ENCODE measurements around the gene DCLK1. TPM values are rescaled to one million over a fixed set of nuclear protein-coding genes. Genes with fewer than 3 reads are reported as not detected.

The DCLK1 gene
- total RNA-seq, 2 donors from 2014 or later: 2.7 to 7.3 TPM

DNA sequence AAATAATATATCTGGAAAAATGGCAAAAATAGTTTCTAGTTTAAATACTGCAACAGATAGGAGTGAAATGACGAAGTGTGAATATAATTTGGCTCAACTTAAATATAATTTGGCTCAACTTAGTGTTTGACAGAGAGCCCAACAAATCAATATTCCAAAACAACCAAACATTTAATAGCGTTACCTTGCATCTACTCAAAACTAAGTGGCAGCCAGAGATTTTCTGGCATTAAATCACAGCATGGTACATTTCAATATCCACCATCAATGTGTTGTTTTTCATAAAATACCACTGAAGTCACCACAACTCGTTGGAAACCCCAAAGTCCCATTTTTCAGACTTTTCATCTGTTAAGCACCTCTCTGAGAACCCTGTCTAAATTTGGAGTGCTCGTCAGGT lies 69.6 kb downstream of the DCLK1 start:
- DNase-seq (no peak), ATAC-seq (no peak)
- intact Hi-C loops (cut with DNase I, micrococcal nuclease): no loop called here

DNA sequence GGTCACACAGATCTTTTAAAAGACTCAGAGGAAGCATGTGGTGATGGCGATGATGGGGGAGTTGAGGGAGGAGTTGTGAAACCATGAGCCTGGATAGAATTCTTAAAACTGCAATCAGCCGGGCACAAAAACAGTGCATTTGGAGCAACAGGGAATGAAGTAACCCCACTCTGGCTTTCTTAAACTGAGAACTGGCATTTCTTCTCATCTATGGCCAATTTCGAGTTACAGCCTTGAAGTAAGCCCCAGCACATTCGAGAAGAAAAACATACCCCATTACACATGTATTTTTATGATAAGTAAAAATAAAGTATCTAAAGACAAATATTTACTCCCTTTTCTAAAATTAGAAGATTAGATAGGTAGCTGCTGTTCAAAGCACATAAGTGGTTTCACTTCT lies 70.1 kb downstream of the DCLK1 start:
- ATAC-seq (no peak), DNase-seq (no peak)
- intact Hi-C loops (cut with DNase I, micrococcal nuclease): no loop called here

DNA sequence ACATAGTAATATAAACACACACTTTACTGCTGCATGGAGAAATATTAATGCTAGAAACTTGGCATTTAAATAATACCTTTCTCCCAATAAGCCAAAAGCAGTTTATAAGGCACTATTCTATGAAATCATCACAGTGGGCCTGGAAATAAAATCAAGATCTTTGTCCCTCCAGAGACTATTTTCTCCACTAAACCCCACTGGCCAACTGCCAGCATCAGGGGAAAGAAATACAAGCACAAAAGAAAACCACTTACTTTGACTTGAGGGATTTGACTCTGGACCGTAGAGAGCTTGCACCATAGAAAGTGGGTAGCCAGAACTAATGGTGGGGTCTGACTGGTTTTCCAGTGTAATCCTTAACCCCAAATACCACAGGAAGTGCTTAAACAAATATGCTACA lies 71.9 kb downstream of the DCLK1 start:
- no peak for DNase-seq
- ATAC-seq: no peak
- intact Hi-C loops (cut with DNase I, micrococcal nuclease): no loop called here

DNA sequence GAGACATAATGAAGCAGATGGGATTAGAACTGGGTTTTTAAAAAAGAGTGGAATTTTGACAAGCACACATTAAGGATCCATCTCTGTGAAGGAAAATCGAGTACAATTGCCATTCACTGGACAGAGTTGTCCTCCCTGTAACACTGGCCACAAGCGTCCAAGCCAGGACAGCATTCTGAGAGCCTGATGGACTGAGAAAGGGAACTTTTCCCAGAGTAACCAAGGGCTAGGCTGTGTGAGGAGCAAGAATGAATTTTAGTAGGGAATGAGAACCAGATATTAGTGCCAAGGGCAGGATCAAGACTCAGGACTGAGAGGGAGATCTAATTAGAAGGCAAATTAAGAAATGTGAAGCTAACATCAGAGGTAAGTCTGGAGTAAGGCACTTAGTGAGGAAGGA lies 73.1 kb downstream of the DCLK1 start:
- DNase-seq (no peak), ATAC-seq (no peak)
- intact Hi-C loops (cut with DNase I, micrococcal nuclease): no loop called here

DNA sequence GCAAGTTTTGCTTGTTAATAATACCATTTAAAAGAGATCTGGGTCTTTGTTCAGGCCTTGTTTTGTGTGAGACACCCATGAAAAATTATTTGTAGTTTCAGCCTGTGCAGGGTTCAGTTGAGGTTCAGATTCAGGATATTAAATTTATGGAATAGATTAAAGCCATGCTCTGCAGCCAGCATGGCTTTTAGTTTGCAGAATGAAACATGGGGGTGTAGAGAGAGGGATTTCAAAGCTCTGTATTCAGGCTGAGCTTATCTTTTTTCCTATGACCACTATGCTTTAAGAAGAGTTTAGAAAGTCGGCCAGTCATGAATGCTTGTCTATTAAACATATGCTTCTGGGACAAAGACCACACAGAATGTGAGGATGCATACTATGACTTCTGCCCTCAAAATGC lies 73.6 kb downstream of the DCLK1 start:
- intact Hi-C loops (cut with DNase I, micrococcal nuclease): no loop called here
- no peak for DNase-seq
- ATAC-seq: no peak

DNA sequence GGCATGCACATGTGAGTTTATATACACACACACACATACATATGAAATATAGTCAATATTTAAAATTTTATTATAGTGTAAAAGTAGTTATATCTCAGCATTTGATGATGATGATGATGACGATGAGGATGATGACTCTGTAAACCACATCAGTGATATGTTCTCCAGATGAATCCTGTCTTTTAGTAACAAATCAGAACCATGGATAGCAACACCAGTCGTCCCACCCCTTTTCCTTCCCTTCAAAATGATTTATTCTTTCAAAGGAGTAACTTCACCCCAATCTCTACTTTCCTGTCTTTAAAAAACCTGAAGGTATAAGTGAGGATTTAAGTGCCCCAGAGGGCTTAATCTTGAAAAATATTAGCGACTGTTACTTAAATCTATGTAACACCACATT lies 74.1 kb downstream of the DCLK1 start:
- ATAC-seq: no peak
- DNase-seq: no peak
- intact Hi-C loops (cut with DNase I, micrococcal nuclease): no loop called here

DNA sequence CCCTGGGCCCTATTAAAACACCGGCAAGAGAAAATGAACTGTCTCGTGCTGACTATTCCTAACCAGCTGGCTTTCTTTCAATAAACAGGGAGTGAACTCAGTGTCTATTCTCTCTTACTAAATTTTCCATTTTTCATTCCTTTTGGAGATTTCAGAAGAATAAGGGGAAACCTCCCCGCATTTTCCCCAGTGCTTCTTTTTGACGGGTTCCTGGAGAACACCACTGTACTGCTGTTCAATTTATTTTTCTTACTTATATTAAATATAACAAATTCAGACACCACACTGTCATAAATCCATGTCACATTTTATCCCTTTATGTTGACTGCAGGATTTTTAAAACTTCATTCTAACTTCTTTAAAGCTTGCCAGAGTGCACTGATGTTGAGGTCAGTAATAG lies 75.8 kb downstream of the DCLK1 start:
- DNase-seq: no peak

DNA sequence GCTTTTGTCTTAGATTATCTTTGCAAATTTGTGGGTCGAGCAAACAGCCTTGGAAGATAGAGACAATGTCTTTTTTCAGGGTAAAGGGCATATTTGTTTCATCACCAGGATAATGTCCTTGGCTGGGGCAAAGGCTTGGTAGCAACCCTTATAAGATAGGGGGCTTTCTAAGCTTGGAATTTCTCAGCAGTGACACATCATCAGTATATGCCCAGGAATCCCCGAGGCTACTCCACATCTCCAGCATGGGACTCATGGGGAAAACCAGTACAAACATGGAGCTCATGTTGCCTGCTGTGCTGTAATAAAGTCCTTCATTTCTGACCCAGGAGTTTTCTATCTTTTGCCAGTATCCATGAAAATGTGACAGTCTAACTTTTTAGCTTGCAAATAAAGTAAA lies 77.1 kb downstream of the DCLK1 start:
- ATAC-seq (no peak), DNase-seq (no peak)
- intact Hi-C loops (cut with DNase I, micrococcal nuclease): no loop called here

More for the DNA sequence above, 75.8 kb downstream of the DCLK1 start:
- intact Hi-C loops (cut with DNase I, micrococcal nuclease): no loop called here
- no peak for ATAC-seq

DNA sequence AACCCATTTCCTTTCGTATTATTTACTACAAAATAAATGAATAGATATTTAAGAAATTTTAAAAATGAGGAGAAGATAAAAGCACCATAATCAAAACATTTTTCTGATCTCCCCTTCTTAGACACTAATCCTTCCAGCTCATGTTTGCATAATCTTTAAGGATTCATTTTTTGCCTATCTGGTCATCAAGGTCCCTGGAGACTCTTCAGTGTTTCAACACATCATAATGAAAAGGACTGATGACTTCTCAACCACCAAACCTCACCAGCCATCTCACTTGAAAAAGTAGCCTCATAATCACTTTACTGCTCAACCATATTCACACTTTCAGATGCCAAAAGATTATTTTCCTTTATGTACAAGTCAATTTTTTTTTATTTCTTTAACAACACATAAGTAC lies 80.1 kb downstream of the DCLK1 start:
- ATAC-seq (no peak), DNase-seq (no peak)
- intact Hi-C loops (cut with DNase I, micrococcal nuclease): no loop called here

DNA sequence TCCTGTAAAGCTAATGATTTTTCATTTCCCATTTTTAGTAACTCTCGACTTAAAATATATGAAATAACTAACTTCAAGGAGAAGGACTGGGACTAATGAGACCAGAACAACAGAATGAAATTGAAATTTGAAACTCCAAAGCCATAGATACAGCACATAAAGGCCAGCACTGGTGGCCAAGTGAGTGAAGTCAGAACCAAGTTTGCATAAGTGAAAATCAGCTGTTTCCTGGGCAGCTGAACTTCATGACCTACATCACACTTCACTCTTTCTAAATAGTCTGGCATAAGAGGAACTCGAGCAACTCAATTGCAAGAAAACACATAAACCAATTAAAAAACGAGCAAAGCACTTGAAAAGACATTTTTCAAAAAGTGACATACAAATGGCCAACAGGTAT lies 84.5 kb downstream of the DCLK1 start:
- intact Hi-C loops (cut with DNase I, micrococcal nuclease): no loop called here
- no peak for DNase-seq
- ATAC-seq: no peak

DNA sequence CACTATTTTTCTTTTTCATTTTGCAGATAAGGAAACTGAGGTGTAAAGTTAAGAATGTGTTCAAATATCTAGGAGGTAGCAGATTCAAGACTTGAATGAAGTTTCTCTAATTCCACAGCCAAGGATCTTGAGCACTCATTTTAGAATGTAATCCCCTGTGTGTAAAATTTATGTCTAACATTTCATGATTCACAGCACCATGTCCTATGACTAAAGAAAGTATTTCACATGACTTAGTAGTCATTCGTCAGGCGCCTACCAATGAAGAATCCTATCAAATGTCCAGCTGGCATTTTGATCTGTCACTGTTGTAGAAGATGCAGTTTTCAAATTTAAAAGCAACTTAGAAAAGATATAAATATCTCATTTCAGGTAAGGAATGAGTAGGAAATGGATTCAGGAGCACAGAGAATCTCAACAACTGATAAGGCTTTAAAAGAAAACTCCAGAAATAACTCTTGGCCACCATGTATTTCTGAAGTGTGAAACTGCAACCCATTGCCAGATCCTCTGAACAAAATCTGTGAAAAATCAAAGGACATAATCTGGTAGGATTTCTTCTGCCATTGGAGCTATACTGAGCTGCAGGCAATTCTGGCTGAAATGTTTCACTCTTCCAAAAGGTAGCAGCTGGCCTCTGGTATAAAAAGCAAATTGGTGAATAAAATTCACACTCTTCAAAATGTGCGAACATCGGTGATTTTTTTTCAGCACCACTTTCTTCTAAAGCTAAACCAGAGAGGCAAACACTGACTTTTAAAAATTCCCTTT lies 92.2 kb downstream of the DCLK1 start:
- DNase-seq: no peak
- intact Hi-C loops (cut with DNase I, micrococcal nuclease): no loop called here
- no peak for ATAC-seq

DNA sequence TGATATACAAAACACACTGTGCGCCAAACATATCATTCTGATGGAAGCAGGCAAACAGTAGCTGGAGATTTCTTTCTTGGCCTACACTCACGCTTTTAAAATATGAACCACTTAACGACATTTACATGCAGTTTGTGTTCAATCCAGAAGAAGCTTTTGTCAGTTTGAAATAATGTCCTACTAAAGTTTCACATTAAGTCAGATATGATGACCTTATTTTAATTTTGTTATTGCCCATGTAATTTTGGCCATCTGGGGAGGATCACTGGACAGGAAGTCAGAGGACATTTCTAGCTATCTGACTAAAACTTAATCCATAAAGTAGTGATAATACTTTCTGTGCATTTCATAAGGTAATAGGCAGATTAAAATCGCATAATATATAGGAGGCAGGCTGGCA lies 98.1 kb downstream of the DCLK1 start:
- intact Hi-C loops (cut with DNase I, micrococcal nuclease): no loop called here
- ATAC-seq (no peak), DNase-seq (no peak)

DNA sequence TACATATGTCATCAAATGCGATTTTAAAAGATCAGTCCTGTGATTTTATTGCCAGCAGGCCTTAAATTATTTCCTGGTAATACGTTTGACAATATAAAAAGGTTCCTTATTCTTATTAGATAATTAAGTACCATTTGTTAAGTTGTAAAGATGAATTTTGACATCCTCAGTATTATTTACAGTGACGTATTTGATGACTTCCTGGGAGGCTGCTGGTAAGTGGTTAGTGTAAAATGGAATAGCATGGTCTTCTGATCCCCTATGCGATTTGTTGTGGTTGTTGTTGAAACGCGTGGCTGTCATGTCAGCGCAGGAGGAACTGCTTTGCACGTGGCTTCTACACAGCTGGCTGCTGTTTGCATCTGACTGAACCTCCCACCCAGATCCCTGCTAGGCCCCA lies 99.7 kb downstream of the DCLK1 start:
- intact Hi-C loops (cut with DNase I, micrococcal nuclease): no loop called here
- ATAC-seq (no peak), DNase-seq (no peak)

DNA sequence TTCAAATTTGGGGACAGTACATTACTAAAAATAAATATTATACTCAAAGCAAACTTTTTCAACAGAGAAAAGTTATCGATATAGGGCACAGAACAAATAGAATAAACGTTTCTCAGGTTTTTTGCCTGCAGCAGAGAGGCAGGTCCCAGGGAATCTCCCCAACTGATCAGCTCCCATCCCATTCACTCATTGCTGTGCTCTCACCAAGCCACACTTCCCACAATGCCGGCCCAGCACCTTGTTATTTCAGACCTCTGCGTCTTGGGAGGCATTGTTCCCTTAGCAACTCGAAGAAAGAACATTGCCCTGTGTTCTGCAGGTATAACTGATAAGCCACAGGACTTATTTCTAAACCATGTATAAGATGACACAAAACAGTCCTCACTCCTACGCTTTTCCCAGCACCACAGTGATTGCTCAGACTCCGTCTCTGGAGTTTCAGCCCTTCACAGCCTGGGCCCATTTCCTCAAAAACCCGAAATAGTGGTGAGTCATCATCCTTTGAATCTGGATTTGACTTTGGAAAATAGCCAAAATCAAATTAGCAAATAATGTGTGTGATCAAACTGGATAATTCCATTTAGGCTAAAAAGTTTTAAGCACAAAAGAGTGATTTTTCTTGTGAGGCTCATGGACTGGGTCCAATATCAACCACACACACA lies 100.4 kb downstream of the DCLK1 start:
- intact Hi-C loops (cut with DNase I, micrococcal nuclease): no loop called here
- ATAC-seq: no peak

DNA sequence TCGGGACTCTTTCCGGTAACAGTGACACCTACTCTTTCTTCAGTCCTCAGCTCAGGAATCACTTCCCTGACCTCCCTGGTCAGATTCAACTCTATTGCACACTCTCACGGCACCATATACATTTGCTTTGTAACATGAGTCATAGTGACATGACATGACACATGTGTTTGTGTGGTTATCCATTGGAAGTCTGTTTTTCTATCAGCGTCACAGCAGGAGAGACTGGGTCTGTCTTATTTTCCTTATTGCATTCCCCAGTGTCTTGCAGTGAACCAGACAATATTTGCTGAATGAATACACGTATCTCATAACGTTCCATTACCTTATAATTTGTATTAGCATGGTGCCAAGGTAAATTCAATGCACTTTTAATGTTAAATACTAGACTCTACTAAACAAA lies 102.0 kb downstream of the DCLK1 start:
- DNase-seq: no peak
- intact Hi-C loops (cut with DNase I, micrococcal nuclease): no loop called here
- no peak for ATAC-seq

More for the DNA sequence above, 100.4 kb downstream of the DCLK1 start:
- no peak for DNase-seq

DNA sequence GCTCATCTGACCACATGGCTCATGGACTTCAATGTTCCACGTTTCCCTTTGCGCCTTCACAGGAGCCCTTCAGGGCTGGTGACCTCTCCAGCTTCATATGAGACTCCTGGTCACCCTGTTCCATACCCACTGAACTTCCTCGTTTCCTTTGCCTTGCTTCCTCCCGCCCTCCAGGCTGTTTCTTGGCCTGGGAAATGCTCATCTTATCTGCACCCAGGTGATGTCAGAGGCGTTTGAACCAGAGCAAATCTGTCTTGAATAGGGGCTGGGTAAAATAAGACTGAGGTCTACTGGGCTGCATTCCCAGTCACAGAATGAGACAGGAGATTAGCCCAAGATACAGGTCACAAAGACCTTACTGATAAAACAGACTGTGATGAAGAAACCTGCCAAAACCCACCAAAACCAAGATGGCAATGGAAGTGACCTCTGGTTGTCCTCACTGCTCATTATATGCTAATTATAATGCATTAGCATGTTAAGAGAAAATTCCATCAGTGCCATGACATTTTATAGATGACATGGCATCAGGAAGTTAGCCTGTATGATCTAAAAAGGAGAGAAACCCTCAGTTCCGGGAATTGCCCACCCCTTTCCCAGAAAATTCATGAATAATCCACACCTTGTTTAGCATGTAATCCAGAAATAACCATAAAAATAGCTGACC lies 102.7 kb downstream of the DCLK1 start:
- ATAC-seq (no peak), DNase-seq (no peak)
- intact Hi-C loops (cut with DNase I, micrococcal nuclease): no loop called here

DNA sequence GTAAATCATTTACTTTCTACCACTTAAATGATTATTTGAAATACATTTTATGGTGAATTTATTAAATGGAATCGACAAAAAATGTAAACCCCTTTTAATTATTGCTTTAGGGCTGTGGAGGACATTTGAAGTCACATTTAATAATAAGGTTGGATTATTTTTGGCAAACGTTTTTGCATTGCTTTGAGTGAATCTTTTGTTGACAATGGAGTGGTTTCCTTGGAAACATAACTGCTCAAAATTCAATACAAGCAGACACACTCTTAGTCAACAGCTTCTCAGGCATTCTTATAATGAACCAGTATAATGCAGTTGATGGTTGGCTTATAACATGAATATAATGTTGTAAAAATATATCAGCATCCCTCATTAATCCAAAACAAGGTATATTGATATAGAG lies 104.7 kb downstream of the DCLK1 start:
- intact Hi-C loops (cut with DNase I, micrococcal nuclease): no loop called here
- no peak for DNase-seq
- ATAC-seq: no peak

DNA sequence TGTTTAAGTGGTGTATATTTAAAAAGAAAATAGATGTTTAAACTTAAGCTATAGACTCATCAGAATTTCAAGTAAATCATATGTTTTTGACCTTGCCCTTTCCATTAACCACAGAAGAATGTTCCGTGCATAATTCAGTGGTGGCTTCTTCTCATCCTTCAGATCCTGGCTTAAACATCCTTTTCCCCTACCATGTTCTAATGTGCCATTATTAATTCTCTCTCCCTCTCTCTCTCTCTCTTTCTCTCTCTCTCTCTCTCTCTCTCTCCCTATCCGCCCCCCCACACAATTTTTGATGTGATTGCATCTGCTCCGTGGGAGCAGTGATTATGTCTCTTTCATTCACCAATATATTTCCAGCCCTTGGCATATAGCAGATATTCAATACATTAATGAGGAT lies 116.4 kb downstream of the DCLK1 start:
- intact Hi-C loops (cut with DNase I, micrococcal nuclease): no loop called here
- ATAC-seq (no peak), DNase-seq (no peak)

DNA sequence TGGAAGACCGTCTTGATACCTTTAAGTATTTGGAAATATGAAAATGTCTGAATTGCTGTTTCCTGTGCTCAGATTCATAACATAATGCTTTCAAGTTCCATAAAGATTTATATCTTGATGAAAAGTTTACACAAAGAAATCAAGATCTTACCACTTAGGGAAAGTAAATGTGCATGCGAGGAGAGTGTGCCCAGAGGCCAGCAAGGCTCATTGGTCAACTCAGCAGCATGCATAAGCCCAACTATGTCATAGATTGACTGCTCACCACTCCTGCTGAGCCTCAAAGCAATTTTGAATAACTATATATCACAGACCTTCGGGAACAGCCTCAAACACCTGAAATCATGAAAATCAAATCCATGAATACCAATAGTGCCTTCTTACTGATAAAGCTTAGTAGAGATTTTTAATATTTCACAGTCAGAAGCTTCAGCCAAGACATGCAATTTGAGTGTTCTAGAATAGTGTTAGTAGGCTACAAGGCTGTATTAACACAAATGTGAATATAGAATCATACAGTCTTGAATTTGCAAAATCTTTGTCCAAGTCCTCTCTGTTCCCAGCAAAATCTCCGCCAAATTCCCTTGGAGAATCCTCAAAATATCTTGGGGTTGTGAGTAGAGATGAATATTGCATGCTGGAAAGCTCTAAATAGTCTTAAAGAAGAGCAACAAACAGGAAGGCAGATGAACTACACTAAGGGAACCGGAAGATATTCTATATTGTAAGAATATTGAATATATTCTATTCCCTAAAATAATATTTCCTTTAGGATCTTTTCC lies 124.1 kb downstream of the DCLK1 start:
- no peak for DNase-seq
- intact Hi-C loops (cut with DNase I, micrococcal nuclease): no loop called here
- no peak for ATAC-seq

DNA sequence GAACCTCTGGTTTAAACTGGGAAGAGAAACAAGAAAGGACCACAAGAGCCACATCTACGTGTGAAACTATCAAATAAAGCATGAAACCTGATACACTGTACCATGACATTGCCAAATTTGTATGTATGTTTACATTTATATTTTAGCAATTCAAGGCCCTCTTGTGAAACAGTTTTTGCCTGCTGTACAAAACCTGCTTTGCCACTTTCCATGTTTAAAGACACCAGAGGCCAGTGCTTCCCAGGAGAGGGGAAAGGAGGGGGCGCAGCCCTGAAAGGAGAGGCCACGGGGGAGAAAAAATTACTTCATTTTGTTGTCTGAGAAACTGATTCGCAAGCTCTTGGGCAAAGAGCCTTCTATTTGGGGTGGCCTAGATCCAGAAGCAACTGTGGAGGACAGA lies 124.8 kb downstream of the DCLK1 start:
- intact Hi-C loops (cut with DNase I, micrococcal nuclease): no loop called here
- no peak for ATAC-seq
- no peak for DNase-seq
